Measurements from ENCODE around the gene CFL1.

The CFL1 gene

GRCh38 chr11:65809496-65809895, 48.5 kb downstream of the CFL1 start:
- no peak for DNase-seq (ENCODE audit: extremely low read depth, low read depth)
- no peak for TF ChIP-seq CTCF (IDR thresholded peaks at IDR 0.05; ENCODE audit: low read depth, low read length)

- no peak for DNase-seq (ENCODE audit: extremely low read depth, low read depth)
These were observed 49.1 kb downstream of the CFL1 start for GRCh38 chr11:65808744-65809341.

GRCh38 chr11:65806979-65807378, 51.0 kb downstream of the CFL1 start:
- no peak for TF ChIP-seq CTCF (IDR thresholded peaks at IDR 0.05; ENCODE audit: low read depth, low read length)
- no peak for DNase-seq (ENCODE audit: extremely low read depth, low read depth)

More at GRCh38 chr11:65808744-65809341, 49.1 kb downstream of the CFL1 start:
- no peak for TF ChIP-seq CTCF (IDR thresholded peaks at IDR 0.05; ENCODE audit: low read depth, low read length)

Measured in AG09319 (cell line).